Ishikawa (cell line): ENCODE measurements around the gene MYLK.

Experiments used
- EGR1 ChIP-seq: IDR thresholded peaks from 2 replicates; pipeline ENCODE4 v1.6.1; 2012
- EP300 ChIP-seq: IDR thresholded peaks from 2 replicates; pipeline ENCODE4 v1.6.1; 2012; ENCODE audit warnings: borderline replicate concordance
- FOXM1 ChIP-seq: IDR thresholded peaks from 2 replicates; pipeline ENCODE4 v1.6.1; 2012; ENCODE audit warnings: low read depth, borderline replicate concordance
- RAD21 ChIP-seq: IDR thresholded peaks from 2 replicates; pipeline ENCODE4 v1.6.1; 2012; ENCODE audit warnings: low read depth
- TAF1 ChIP-seq: IDR thresholded peaks from 2 replicates; pipeline ENCODE4 v1.6.1; 2012; ENCODE audit warnings: low read depth, mild to moderate bottlenecking
- TCF12 ChIP-seq: IDR thresholded peaks from 2 replicates; pipeline ENCODE4 v1.6.1; 2012; ENCODE audit warnings: low read depth
- TEAD4 ChIP-seq: IDR thresholded peaks from 2 replicates; pipeline ENCODE4 v1.6.1; 2012
- YY1 ChIP-seq: IDR thresholded peaks from 2 replicates; pipeline ENCODE4 v1.6.1; 2012; ENCODE audit warnings: low read depth
- ZBTB7A ChIP-seq: IDR thresholded peaks from 2 replicates; pipeline ENCODE4 v1.6.1; 2012; ENCODE audit warnings: low read depth
- TF ChIP-seq, protein P1 (sequence below): IDR thresholded peaks from 2 replicates; pipeline ENCODE4 v1.6.1; 2012
- TF ChIP-seq, protein P2 (sequence below): IDR thresholded peaks from 2 replicates; pipeline ENCODE4 v1.6.1; 2012; ENCODE audit warnings: low read depth, mild to moderate bottlenecking

DNA sequence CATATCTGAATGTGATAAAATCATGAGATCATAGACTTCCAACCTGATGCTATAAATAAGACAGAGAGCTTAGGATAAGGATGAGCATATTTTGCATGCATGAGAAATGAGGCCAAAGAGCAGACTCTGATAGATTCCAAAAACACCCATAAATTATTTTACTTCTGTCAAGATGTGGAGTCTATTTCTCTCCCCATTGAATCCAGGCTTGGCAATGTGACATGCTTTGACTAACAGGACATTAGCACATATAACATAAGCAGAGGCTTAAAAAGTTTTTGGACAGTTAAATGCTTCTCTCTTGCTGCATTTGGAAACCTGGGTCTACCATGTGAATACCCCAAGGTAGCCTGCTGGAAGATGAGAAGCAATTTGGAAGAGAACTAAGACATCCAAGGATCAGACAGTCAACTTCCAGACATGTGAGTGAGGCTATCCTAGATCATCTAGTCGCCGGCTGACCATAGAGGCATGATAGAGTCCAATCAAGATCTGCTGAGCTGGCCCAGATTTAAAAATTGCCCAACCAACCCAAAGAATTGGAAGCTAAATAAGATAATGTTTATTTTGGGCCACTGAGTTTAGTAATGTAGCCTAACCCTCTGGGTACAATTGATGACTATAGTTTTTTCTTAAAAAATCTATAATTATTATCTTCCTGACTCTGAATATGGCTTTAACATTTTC lies 30.3 kb downstream of the MYLK start:
- TF ChIP-seq YY1 (no peak), ZBTB7A (no peak), RAD21 (no peak), EP300 (no peak), TAF1 (no peak), EGR1 (no peak), FOXM1 (no peak), TEAD4 (no peak), TCF12 (no peak)
- TF ChIP-seq, protein P1, sequence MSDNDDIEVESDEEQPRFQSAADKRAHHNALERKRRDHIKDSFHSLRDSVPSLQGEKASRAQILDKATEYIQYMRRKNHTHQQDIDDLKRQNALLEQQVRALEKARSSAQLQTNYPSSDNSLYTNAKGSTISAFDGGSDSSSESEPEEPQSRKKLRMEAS, result no peak
- TF ChIP-seq, protein P2, sequence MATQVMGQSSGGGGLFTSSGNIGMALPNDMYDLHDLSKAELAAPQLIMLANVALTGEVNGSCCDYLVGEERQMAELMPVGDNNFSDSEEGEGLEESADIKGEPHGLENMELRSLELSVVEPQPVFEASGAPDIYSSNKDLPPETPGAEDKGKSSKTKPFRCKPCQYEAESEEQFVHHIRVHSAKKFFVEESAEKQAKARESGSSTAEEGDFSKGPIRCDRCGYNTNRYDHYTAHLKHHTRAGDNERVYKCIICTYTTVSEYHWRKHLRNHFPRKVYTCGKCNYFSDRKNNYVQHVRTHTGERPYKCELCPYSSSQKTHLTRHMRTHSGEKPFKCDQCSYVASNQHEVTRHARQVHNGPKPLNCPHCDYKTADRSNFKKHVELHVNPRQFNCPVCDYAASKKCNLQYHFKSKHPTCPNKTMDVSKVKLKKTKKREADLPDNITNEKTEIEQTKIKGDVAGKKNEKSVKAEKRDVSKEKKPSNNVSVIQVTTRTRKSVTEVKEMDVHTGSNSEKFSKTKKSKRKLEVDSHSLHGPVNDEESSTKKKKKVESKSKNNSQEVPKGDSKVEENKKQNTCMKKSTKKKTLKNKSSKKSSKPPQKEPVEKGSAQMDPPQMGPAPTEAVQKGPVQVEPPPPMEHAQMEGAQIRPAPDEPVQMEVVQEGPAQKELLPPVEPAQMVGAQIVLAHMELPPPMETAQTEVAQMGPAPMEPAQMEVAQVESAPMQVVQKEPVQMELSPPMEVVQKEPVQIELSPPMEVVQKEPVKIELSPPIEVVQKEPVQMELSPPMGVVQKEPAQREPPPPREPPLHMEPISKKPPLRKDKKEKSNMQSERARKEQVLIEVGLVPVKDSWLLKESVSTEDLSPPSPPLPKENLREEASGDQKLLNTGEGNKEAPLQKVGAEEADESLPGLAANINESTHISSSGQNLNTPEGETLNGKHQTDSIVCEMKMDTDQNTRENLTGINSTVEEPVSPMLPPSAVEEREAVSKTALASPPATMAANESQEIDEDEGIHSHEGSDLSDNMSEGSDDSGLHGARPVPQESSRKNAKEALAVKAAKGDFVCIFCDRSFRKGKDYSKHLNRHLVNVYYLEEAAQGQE, result no peak
